Hepatocyte (in vitro differentiated cells): ENCODE results near the gene HIVEP1.

ENCODE experiments used
- EZH2 ChIP-seq: fragments of 200-600 bp; sonication (generic); IDR thresholded peaks from 2 replicates; pipeline ENCODE4 v1.6.1; 2016; ENCODE audit warnings: antibody characterized with exemption, mild to moderate bottlenecking, borderline replicate concordance
- EZH2phosphoT487 ChIP-seq: fragments of 200-600 bp; sonication (generic); IDR thresholded peaks from one replicate; pipeline ENCODE4 v1.6.1; 2018; ENCODE audit warnings: antibody characterized with exemption, mild to moderate bottlenecking, low read depth, moderate library complexity; ENCODE audit not compliant: unreplicated experiment, severe bottlenecking
- TF ChIP-seq, protein P1 (sequence below): fragments of 200-600 bp; sonication (generic); IDR thresholded peaks from 2 replicates; pipeline ENCODE4 v1.5.1; 2016; ENCODE audit warnings: antibody characterized with exemption, mild to moderate bottlenecking; ENCODE audit not compliant: poor library complexity

DNA sequence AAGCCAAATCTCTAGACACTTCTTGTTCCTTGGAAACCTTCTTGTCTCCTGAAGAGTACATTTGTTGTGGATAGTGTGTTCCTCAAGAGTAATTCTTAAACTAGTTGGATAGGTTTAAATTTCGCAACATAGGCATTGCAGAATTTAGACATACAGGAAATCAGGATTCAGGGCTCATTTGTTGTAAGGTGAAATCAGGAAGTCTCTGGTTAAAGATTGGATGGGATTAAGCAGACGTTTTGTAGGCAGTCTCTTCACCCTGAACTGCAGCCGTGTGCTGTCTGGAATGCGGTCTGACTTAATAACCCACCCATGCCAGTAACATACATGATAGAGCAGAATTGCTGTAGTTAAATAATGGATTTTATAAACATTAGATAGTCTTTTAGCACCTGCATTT lies 21.7 kb downstream of the HIVEP1 start:
- TF ChIP-seq, protein P1, sequence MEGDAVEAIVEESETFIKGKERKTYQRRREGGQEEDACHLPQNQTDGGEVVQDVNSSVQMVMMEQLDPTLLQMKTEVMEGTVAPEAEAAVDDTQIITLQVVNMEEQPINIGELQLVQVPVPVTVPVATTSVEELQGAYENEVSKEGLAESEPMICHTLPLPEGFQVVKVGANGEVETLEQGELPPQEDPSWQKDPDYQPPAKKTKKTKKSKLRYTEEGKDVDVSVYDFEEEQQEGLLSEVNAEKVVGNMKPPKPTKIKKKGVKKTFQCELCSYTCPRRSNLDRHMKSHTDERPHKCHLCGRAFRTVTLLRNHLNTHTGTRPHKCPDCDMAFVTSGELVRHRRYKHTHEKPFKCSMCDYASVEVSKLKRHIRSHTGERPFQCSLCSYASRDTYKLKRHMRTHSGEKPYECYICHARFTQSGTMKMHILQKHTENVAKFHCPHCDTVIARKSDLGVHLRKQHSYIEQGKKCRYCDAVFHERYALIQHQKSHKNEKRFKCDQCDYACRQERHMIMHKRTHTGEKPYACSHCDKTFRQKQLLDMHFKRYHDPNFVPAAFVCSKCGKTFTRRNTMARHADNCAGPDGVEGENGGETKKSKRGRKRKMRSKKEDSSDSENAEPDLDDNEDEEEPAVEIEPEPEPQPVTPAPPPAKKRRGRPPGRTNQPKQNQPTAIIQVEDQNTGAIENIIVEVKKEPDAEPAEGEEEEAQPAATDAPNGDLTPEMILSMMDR: no peak
- TF ChIP-seq EZH2 (no peak), EZH2phosphoT487 (no peak)
